CD4-positive, alpha-beta memory T cell (primary cell): ENCODE results near the gene GADL1. TPM values are rescaled to one million over a fixed set of nuclear protein-coding genes. Genes with fewer than 3 reads are reported as not detected.

Experiments
- CTCF ChIA-PET: fragments of 350-600 bp; sonication (Branson Sonifier 250); formaldehyde crosslinking; loops from one replicate; lab custom pipeline; 2021; ENCODE audit warnings: inconsistent platforms; ENCODE audit not compliant: partially characterized antibody; lab: Charles Lee
- POLR2A ChIA-PET: fragments of 350-600 bp; sonication (Branson Sonifier 250); formaldehyde crosslinking; loops from one replicate; lab custom pipeline; 2021; ENCODE audit not compliant: partially characterized antibody; lab: Charles Lee
- DNase-seq, 5 donors: peaks; one replicate each; pipeline versions ENCODE4 v3.0.0 to v3.0.0-alpha.2; 2020 to 2022; ENCODE audit warnings: mixed read lengths in 1 of 5
- H3K27ac ChIP-seq: one replicate; pipeline ENCODE4 v1.7.0; 2013; ENCODE audit warnings: low read depth, low read length
- H3K27me3 ChIP-seq: 2 replicates; pipeline ENCODE4 v1.7.0; 2013; ENCODE audit warnings: mild to moderate bottlenecking, low read length, moderate library complexity; ENCODE audit not compliant: insufficient read depth
- H3K36me3 ChIP-seq: 2 replicates; pipeline ENCODE4 v1.7.0; 2013; ENCODE audit warnings: mild to moderate bottlenecking, low read length, moderate library complexity; ENCODE audit not compliant: insufficient read depth
- H3K4me1 ChIP-seq: 2 replicates; pipeline ENCODE4 v1.7.0; 2013; ENCODE audit warnings: mild to moderate bottlenecking, low read length, moderate library complexity; ENCODE audit not compliant: insufficient read depth
- H3K4me3 ChIP-seq, 2 donors: one replicate each; pipeline ENCODE4 v1.7.0; 2013; ENCODE audit warnings: low read length in 2 of 2, mild to moderate bottlenecking in 1 of 2
- H3K9me3 ChIP-seq, 2 donors: one replicate each; pipeline ENCODE4 v1.7.0; 2013; ENCODE audit warnings: low read length in 2 of 2, control low read depth in 1 of 2; ENCODE audit not compliant: control insufficient read depth in 1 of 2
- H3K27ac Mint-ChIP-seq, 7 donors: one replicate each; pipeline ENCODE4 v1.8.0; 2020 to 2021; ENCODE audit warnings: mixed read lengths in 7 of 7, mild to moderate bottlenecking in 6 of 7, inconsistent platforms in 3 of 7, moderate library complexity in 3 of 7
- H3K27me3 Mint-ChIP-seq, 2 donors: one replicate each; pipeline ENCODE4 v1.8.0; 2020 to 2021; ENCODE audit warnings: mixed read lengths in 2 of 2
- H3K36me3 Mint-ChIP-seq, 2 donors: one replicate each; pipeline ENCODE4 v1.8.0; 2020 to 2021; ENCODE audit warnings: mixed read lengths in 2 of 2, inconsistent platforms in 1 of 2, mild to moderate bottlenecking in 1 of 2
- H3K4me1 Mint-ChIP-seq, 4 donors: one replicate each; pipeline ENCODE4 v1.8.0; 2020 to 2021; ENCODE audit warnings: mixed read lengths in 4 of 4, mild to moderate bottlenecking in 1 of 4
- H3K4me3 Mint-ChIP-seq, 8 donors: one replicate each; pipeline ENCODE4 v1.8.0; 2020 to 2021; ENCODE audit warnings: mixed read lengths in 8 of 8, mild to moderate bottlenecking in 7 of 8, moderate library complexity in 6 of 8, inconsistent platforms in 3 of 8
- H3K9me3 Mint-ChIP-seq, 8 donors: one replicate each; pipeline ENCODE4 v1.8.0; 2020 to 2021; ENCODE audit warnings: mixed read lengths in 8 of 8, mild to moderate bottlenecking in 5 of 8, inconsistent platforms in 3 of 8, moderate library complexity in 1 of 8
- intact Hi-C: fragments of 100-400 bp; cut with micrococcal nuclease; formaldehyde crosslinking; loops from one replicate; pipeline ENCODE4 v1.15.1; 2023
- polyA plus RNA-seq, 2 donors: library from polyadenylated mRNA; unstranded; fragments of 300-500 nt; fragmentation: Illumina TruSeq; gene quantifications; one replicate each; pipeline ENCODE4 v1.2.3, GENCODE V29; 2021
- total RNA-seq, 2 experiments: library from RNA; stranded (reverse); gene quantifications; one replicate each; pipeline ENCODE4 v1.2.3, GENCODE V29; 2021

GADL1 gene
- total and polyA plus RNA-seq, 4 experiments from 2014 or later, result not detected

- CTCF ChIA-PET, result no interaction called here
Measured at GRCh38 chr3:30813734-30814133, 80.7 kb downstream of the GADL1 start.

GRCh38 chr3:30811151-30811795 is 83.2 kb downstream of the GADL1 start:
- Mint-ChIP-seq H3K27ac (peak overlapping the region in 1 of 7 donors; percentile 48), H3K4me3 (no peak overlapping the region), H3K9me3 (no peaks in the 10 kb centered on the region), H3K27me3 (peaks cover 7 to 11% of the 10 kb centered on the region in 2 donors), H3K4me1 (peaks cover 0 to 2% (median under 1%) of the 10 kb centered on the region in 4 donors), H3K36me3 (no peaks in the 10 kb centered on the region)
- no peaks in the 10 kb centered on the region for H3K27me3 ChIP-seq
- no peaks in the 10 kb centered on the region for H3K36me3 ChIP-seq
- intact Hi-C loops, result no loop called here
- CTCF ChIA-PET, result no interaction called here
- POLR2A ChIA-PET, result no interaction called here
- no peak overlapping the region for H3K27ac ChIP-seq
- H3K9me3 ChIP-seq, result no peaks in the 10 kb centered on the region
- DNase-seq, result no peak
- H3K4me3 ChIP-seq, result no peak overlapping the region
- no peaks in the 10 kb centered on the region for H3K4me1 ChIP-seq

More at GRCh38 chr3:30813734-30814133, 80.7 kb downstream of the GADL1 start:
- DNase-seq, result no peak
- Mint-ChIP-seq H3K36me3 (no peaks in the 10 kb centered on the region), H3K4me3 (no peak overlapping the region), H3K4me1 (peaks cover 0 to 2% (median under 1%) of the 10 kb centered on the region in 4 donors), H3K9me3 (no peaks in the 10 kb centered on the region), H3K27me3 (peaks cover 3 to 7% of the 10 kb centered on the region in 2 donors), H3K27ac (no peak overlapping the region)
- intact Hi-C loops, result no loop called here
- no peak overlapping the region for H3K4me3 ChIP-seq
- H3K27me3 ChIP-seq, result no peaks in the 10 kb centered on the region
- H3K9me3 ChIP-seq, result no peaks in the 10 kb centered on the region
- H3K4me1 ChIP-seq, result no peaks in the 10 kb centered on the region
- POLR2A ChIA-PET, result no interaction called here
- H3K27ac ChIP-seq, result no peak overlapping the region
- no peaks in the 10 kb centered on the region for H3K36me3 ChIP-seq

- H3K4me3 Mint-ChIP-seq, result peak overlapping the region in 1 of 8 donors; percentile 30
- Histone ChIP-seq H3K27ac (no peak overlapping the region), H3K4me3 (no peak overlapping the region), H3K27me3 (no peaks in the 10 kb centered on the region), H3K9me3 (no peaks in the 10 kb centered on the region), H3K36me3 (no peaks in the 10 kb centered on the region), H3K4me1 (no peaks in the 10 kb centered on the region)
- peak overlapping the region in 2 of 7 donors; percentile 36 to 54 for H3K27ac Mint-ChIP-seq
- intact Hi-C loops, result no loop called here
- peaks cover 7 to 10% of the 10 kb centered on the region in 2 donors for H3K27me3 Mint-ChIP-seq
- no peaks in the 10 kb centered on the region for H3K9me3 Mint-ChIP-seq
- ChIA-PET CTCF (no interaction called here), POLR2A (no interaction called here)
- H3K4me1 Mint-ChIP-seq, result peaks cover 0 to 2% (median under 1%) of the 10 kb centered on the region in 4 donors
- DNase-seq, result peak in 3 of 5 donors; percentile 2 to 8 (median 3)
- H3K36me3 Mint-ChIP-seq, result no peaks in the 10 kb centered on the region
Measured at GRCh38 chr3:30810625-30811024, 83.8 kb downstream of the GADL1 start.

- DNase-seq, result no peak
- no peaks in the 10 kb centered on the region for H3K36me3 Mint-ChIP-seq
- H3K9me3 ChIP-seq, result no peaks in the 10 kb centered on the region
- CTCF ChIA-PET, result interaction anchor here (1.1 kb wide), 1 partner anchor 36 kb away, joined by 3 read pairs; no protein-coding TSS in a partner anchor
- H3K36me3 ChIP-seq, result no peaks in the 10 kb centered on the region
- intact Hi-C loops, result no loop called here
- H3K27me3 ChIP-seq, result no peaks in the 10 kb centered on the region
- H3K9me3 Mint-ChIP-seq, result no peaks in the 10 kb centered on the region
- H3K4me3 ChIP-seq, result no peak overlapping the region
- H3K4me3 Mint-ChIP-seq, result no peak overlapping the region
- H3K4me1 Mint-ChIP-seq, result peaks cover 0 to 4% (median 2%) of the 10 kb centered on the region in 4 donors
- H3K27me3 Mint-ChIP-seq, result peaks cover 7 to 8% of the 10 kb centered on the region in 2 donors
- H3K27ac ChIP-seq, result no peak overlapping the region
- H3K4me1 ChIP-seq, result no peaks in the 10 kb centered on the region
- H3K27ac Mint-ChIP-seq, result no peak overlapping the region
- POLR2A ChIA-PET, result no interaction called here
Measured at GRCh38 chr3:30805695-30806094, 88.8 kb downstream of the GADL1 start.

- Mint-ChIP-seq H3K36me3 (no peaks in the 10 kb centered on the region), H3K4me1 (peaks cover 0 to 4% (median 0%) of the 10 kb centered on the region in 4 donors), H3K27ac (no peak overlapping the region), H3K4me3 (no peak overlapping the region), H3K27me3 (peaks cover 6 to 7% of the 10 kb centered on the region in 2 donors), H3K9me3 (no peaks in the 10 kb centered on the region)
- Histone ChIP-seq H3K4me3 (no peak overlapping the region), H3K27me3 (no peaks in the 10 kb centered on the region), H3K36me3 (no peaks in the 10 kb centered on the region), H3K4me1 (no peaks in the 10 kb centered on the region), H3K9me3 (no peaks in the 10 kb centered on the region), H3K27ac (no peak overlapping the region)
- intact Hi-C loops, result no loop called here
- ChIA-PET POLR2A (no interaction called here), CTCF (interaction anchor here (0.5 to 1.1 kb wide), 2 partner anchors 36 to 320 kb away, joined by 3 read pairs; no protein-coding TSS in a partner anchor)
- DNase-seq, result no peak
Measured at GRCh38 chr3:30804984-30805383, 89.5 kb downstream of the GADL1 start.

- CTCF ChIA-PET, result no interaction called here
- H3K27me3 Mint-ChIP-seq, result peaks cover 1 to 3% of the 10 kb centered on the region in 2 donors
- Histone ChIP-seq H3K27ac (no peak overlapping the region), H3K4me1 (no peaks in the 10 kb centered on the region), H3K36me3 (no peaks in the 10 kb centered on the region), H3K9me3 (no peaks in the 10 kb centered on the region), H3K27me3 (no peaks in the 10 kb centered on the region), H3K4me3 (no peak overlapping the region)
- intact Hi-C loops, result no loop called here
- H3K27ac Mint-ChIP-seq, result no peak overlapping the region
- H3K4me1 Mint-ChIP-seq, result no peaks in the 10 kb centered on the region
- peaks cover 0 to 2% (median 0%) of the 10 kb centered on the region in 8 donors for H3K9me3 Mint-ChIP-seq
- DNase-seq, result no peak
- no peaks in the 10 kb centered on the region for H3K36me3 Mint-ChIP-seq
- H3K4me3 Mint-ChIP-seq, result no peak overlapping the region
- POLR2A ChIA-PET, result no interaction called here
Measured at GRCh38 chr3:30795176-30795575, 99.3 kb downstream of the GADL1 start.

GRCh38 chr3:30793740-30794139 is 100.7 kb downstream of the GADL1 start:
- no peak overlapping the region for H3K4me3 Mint-ChIP-seq
- H3K27ac ChIP-seq, result no peak overlapping the region
- H3K9me3 Mint-ChIP-seq, result peaks cover 0 to 2% (median 0%) of the 10 kb centered on the region in 8 donors
- no peaks in the 10 kb centered on the region for H3K4me1 ChIP-seq
- H3K4me3 ChIP-seq, result no peak overlapping the region
- H3K9me3 ChIP-seq, result no peaks in the 10 kb centered on the region
- CTCF ChIA-PET, result no interaction called here
- H3K36me3 ChIP-seq, result no peaks in the 10 kb centered on the region
- no peak overlapping the region for H3K27ac Mint-ChIP-seq
- H3K36me3 Mint-ChIP-seq, result no peaks in the 10 kb centered on the region
- POLR2A ChIA-PET, result no interaction called here
- H3K27me3 ChIP-seq, result no peaks in the 10 kb centered on the region
- DNase-seq, result no peak
- no peaks in the 10 kb centered on the region for H3K4me1 Mint-ChIP-seq
- H3K27me3 Mint-ChIP-seq, result peaks cover 1 to 3% of the 10 kb centered on the region in 2 donors
- intact Hi-C loops, result no loop called here
